ENCODE data around the gene USP2. TPM values are rescaled to one million over a fixed set of nuclear protein-coding genes. Genes with fewer than 3 reads are reported as not detected.

Gene USP2
- total RNA-seq, 4 donors from 2014 or later: 0.19 to 8.7 (median 1.0) TPM

DNA sequence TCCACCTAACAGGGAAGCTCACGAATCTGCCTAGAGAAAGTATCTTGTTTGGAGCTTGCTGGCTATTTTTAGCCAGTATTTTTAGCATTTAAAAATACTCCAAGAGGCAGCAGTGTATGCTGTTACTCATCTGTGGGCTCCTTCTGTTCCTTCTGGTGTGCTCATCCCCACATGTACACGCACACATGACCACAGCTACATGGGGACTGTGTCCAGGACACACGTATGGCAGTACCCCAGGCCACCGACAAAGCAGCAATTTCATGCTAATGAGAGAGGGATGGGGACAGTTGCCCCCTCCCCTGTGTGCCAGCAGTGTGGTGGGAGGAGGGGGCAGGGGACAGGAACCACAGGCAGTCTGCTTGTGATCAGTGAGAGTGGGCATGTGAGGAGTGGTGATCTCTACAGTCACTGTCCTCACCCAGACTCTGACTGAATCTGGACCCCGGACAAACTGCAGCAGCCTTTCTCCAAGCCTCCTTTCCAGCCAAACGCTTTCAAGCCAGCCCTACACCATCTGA, 16.4 kb downstream of the USP2 start:
- no peak for TF ChIP-seq CTCF (IDR thresholded peaks at IDR 0.05; ENCODE audit: low read depth)

- no peak for TF ChIP-seq CTCF (IDR thresholded peaks at IDR 0.05; ENCODE audit: low read depth)
Observed at GRCh38 chr11:119363851-119364590, 17.5 kb downstream of the USP2 start.

DNA sequence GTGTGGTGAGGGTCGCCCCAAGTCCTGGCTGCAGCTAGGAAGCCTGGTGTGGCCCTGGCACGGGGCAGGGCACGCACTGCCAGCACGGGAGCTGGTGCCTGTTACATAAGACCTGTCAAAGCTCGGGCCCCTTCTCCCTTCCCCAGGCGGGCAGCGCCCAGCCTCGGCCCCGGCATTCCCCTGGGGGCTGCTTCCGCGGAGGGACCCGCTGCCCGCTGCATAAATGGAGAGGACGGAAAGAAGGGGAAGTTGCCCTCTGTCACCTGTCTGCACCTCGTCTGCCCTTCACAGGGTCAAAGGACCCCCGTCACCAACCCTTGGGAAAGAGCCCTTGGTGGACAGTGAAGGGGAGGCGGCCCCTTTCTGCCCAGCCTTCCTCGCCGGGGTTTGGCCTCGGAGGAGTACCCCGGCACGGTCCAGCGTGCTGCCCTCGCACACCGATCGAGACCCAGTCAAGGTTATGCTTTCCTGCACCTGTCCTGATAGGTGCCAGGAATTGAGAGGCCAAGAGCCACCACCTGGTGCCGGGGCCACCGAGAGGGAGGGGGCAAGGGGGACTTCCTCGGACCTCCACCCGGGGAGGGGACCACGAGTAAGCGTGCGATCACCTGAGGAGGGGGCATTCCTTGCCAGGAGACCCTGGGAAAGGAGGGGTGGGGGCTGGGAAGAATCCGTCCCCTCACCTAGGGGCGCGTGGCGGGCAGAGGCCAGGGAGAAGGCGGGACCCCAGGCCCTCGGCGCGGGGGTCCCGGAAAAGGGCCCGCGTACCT, 18.2 kb downstream of the USP2 start:
- no peak for TF ChIP-seq CTCF (IDR thresholded peaks at IDR 0.05; ENCODE audit: low read depth)

GRCh38 chr11:119362741-119363080, 18.8 kb downstream of the USP2 start:
- no peak for TF ChIP-seq CTCF (IDR thresholded peaks at IDR 0.05; ENCODE audit: low read depth)

DNA sequence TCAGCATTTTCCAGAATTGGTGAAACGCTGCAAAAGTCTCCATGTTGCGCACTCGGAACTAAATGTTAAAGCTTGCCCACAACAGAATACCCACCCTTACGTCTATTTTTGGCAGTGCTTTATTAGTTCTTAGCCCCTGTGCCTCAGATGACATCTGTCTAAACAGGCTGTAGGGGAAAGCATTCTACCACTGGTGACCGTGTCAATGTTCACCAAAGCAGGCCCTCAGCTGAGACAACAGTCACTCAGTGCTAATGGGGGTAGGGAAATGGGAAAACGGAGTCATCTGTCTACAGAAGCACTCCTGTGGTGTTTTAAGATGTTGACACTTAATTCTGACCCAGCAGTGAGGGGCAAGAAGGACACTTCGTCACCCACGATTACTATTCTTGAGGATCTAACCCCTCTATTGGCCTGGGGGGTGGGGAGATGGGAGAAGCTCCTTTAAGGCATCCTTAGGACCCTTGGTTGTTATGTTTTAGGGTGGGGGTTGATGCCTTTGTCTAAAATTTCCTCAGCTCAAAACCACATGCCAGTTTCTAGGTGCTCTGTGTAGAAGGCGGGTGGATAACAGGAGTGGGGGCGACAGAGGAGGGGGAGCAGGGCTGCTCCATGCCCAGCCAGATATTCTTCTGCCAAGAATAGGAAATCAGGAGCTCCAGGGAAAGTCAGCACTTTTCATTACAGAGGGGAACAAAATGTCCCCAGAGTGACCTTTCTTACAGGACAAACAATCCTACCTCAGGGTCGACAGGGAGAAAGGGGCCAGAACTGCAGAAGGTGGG, 19.4 kb downstream of the USP2 start:
- TF ChIP-seq CTCF (IDR thresholded peaks at IDR 0.05; ENCODE audit: low read depth): no peak

DNA sequence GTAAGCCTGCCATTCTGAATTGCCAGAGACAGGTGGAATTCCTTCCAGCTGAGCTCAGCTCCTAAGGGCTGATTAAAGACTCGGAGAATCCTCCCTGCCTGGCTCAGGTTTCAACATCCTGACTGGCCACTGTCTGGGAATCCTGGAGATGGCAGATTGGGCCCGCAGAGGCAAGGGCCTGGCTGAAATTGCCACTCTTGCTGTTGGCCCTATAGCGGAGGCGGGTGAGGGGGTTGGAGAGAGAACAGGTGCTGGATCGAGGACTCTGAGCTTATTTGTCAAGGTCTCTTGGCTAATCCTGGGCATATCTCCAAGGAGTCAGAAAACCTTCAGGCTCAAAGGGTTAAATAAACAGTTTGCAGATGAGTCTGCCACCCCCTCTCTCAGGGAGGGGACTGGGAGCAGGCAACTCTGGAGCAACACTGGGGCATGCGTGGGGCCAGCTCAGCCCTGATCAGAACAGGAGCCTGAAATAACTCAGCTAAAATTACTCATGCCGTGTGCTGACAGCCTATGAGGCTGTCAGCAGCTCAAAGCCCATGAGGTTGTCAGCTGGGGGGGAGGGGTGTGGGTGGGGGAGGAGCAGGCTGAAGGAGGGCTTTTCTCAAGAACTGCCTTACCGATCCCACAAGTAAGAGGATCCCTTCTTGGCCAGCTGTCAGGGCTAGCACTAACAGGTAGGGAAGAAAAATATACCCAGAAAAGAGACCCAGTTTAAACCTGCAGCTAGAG, 20.3 kb downstream of the USP2 start:
- no peak for TF ChIP-seq CTCF (IDR thresholded peaks at IDR 0.05; ENCODE audit: low read depth)

All from subcutaneous adipose tissue (tissue), 4 donors.